SH-SY5Y (cell line): Measurements from ENCODE around the gene LRP2.

ENCODE experiments used
- GATA2 ChIP-seq: IDR thresholded peaks from 2 replicates; pipeline ENCODE4 v1.6.1; 2011; ENCODE audit warnings: mild to moderate bottlenecking, low read depth, low read length
- GATA3 ChIP-seq: IDR thresholded peaks from 2 replicates; pipeline ENCODE4 v1.6.1; 2011; ENCODE audit warnings: low read depth, mild to moderate bottlenecking, low read length, moderate library complexity

GRCh38 chr2:169328785-169329184 lies 33.5 kb downstream of the LRP2 start:
- TF ChIP-seq GATA3 (no peak), GATA2 (no peak)
